Activated naive CD8-positive, alpha-beta T cell treated with anti-CD3 and anti-CD28 coated beads, Interleukin-2, amount 50 U/mL, for 16 hours (primary cell): Measurements from ENCODE around the gene ITGA8.
"Not testable (repeated sequence)": the region's sequence is repeated elsewhere in the genome, so short reads cannot be mapped to it uniquely, and the experiment has no call there.

Experiments
- DNase-seq: peaks from one replicate; pipeline ENCODE4 v3.0.0-alpha.2; 2020; ENCODE audit warnings: low read depth, low spot score

Gene ITGA8

DNA sequence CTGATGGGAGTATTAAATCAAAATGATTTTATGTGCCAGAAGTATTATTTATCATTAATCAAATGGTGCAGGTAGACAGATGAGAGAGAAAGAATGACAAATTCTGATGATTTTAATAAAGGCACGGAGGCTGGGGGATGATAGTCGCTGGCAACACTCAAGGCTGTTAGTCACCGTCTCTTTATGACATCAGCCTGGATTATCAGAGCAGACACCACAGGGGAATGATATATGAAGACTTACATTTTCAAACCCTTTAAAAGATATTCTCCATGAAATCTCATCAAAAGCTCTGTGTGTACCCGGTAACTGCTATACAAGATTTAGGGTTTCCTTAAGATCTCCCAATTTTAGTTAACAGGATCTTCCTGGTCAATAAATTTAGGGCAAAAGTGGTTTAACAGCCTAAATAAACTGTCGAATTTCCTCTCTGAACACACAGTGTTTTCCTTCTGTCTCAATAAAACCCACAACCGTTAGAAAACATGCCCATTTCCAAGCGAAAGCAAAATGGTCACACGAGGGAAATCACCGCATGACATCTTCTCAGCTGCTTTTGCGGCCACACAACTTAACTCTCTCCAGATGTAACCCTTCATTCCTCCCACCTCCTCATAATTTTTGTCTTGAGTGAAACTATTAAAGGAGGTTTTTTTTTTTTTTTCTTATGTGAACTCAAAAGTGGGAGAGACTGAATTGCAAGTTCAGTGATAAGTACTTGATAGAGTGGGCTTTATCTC is 215.5 kb downstream of the ITGA8 start:
- no peak for DNase-seq

DNA sequence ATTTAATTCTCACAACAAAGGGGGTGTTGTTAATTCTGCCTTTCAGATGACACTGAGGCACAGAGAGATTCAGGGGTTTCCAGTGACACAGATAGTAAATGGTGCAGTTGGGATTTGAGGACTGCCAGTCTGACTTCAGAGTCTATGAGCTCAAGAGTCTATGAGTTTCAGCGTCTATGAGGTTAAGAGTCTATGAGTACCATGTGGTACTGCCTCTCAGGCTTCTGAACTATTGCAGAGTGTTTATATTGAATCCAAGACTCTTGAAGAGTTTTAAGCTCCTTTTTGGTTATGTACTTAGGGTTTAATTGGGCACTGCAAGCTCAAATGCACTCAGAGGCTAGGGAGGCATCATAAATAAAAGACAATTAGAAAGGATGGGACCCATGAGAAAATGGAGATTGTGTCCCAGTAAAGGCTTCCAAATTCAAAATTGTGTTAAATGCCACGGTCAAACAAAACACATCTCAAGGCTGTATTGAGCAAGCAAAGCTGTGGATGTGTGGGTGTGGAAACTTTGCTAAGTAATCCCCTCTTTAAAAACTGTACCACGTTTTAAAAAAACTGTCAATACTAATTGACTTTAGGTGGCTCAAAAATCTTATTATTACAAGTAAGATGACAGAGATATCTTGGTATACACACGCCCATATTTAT is 224.7 kb downstream of the ITGA8 start:
- DNase-seq: no peak

DNA sequence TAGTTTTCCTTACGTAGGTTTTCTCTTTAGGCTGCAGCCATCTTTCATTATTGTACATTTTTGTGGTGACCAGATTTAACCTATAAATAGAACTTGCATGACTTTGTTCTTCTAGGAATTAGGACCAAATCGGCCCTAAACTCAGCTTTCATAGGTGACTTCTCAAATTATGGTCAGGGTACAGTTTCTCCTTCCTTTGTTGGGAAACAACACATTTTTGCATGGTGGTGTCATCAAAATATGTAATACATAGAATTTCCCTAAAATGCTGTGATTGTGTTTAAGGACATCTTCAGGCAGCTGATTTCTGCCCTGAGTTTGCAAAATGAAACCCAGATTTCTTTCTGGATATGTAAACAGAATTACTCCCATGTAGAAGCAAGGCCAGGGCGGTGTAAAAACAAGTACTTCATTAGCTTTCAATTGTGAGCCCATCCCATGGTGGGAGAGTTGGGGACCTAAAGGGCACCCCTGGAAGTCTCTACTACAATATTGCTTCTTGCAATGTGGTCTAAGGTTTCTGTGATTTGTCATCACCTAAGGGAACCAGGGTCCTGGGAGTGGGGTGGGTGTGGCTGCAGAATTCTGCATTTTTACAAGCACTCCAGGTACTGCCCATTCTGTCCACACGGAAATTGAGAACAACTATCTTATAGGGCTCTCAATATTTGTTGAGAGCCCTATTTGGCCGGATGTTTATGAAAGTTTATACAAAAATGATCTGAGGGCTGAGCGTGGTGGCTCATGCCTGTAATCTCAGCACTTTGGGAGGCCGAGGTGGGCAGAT is 227.7 kb downstream of the ITGA8 start:
- DNase-seq: no peak

GRCh38 chr10:15489431-15489830 is 230.3 kb downstream of the ITGA8 start:
- DNase-seq: no peak

DNA sequence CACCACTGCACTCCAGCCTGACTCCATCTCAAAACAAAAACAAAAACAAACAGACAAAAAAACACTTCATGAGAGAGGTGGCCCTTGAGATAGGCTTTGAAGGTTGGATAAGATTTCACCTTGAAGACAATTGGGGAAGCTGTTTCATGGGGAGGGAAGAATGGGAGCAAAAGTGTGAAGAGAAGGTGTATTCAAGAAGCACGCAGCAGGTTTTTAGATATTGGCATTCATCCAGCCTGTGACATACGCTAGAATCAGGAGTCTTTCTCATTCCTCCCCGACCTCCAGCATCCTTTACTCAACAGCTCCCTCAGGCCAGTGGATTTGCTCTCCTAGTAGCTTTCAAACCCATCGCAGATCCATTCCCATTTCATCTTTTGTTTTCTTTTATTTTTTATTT is 232.3 kb downstream of the ITGA8 start:
- no peak for DNase-seq

- no peak for DNase-seq
Observed at GRCh38 chr10:15486404-15486803, 233.3 kb downstream of the ITGA8 start.

DNA sequence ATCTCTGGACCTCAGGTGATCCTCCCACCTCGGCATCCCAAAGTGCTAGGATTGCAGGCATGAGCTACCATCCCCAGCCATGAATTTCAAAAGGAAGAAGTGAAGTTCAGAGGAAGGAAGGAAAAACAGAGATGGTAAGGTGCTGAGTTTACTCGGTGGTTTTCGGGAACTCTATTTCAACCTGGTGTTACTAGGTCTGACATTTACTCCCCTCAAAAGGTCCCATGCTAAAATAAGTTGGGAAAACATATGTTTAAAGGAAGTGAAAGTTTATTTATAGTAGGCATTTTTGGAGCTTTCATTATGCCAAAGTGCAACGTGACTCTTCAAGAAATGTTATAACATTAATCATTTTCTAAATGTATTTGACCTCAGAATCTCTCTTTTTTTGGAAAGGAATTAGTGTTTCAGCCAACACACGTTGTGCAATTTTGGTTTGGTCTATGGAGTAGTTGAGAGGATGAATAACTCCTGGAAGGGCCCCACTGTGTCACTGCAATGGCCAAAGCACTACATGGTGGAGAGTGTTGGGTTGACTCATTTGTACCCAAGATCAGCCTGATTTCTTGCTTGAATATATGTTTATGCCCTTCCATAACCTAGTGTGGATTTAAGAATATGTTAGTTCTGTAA is 233.9 kb downstream of the ITGA8 start:
- no peak for DNase-seq

- DNase-seq: no peak
Observed at GRCh38 chr10:15485027-15485426, 234.7 kb downstream of the ITGA8 start.

DNA sequence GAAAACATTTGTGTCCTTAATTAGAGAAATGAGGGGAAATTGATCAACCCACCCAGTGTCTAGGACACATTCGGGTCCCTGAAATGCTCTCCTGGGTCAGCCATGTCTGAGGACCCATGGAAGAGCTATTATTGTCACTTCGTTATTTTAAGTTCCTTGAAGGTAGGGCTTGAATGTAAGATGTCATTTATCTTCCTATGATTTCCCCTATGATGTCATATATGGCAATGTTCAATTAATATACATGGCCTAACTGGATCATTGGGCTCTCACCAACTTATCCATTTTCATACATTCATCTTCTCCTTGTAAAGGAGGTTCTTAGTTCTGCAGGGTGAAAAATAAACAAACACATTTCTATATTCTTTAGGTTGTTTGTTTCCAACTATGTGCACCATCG is 235.6 kb downstream of the ITGA8 start:
- DNase-seq: no peak

GRCh38 chr10:15483215-15484075 is 236.3 kb downstream of the ITGA8 start:
- no peak for DNase-seq

- DNase-seq: no peak
Observed at GRCh38 chr10:15482156-15482555, 237.6 kb downstream of the ITGA8 start.

DNA sequence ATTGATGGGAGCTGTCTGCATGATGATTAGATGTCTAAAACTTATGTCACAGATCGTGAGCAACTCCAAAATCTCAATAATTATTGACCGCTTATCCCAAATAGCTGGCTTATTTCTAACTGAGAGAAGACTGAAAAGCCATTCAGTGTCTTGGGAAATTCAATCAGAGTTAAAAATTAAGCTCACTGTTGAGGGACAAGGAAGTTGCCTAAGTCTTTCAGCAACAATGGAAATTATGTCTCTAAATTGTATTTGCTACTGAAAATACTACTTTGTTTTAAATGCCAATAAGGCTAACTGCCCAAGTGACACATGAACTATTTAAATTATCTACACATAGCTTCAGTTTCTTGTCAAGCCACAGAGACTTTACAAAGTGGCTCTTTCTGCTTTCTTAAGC is 240.8 kb downstream of the ITGA8 start:
- no peak for DNase-seq

GRCh38 chr10:15478429-15478828 is 241.3 kb downstream of the ITGA8 start:
- DNase-seq: no peak

DNA sequence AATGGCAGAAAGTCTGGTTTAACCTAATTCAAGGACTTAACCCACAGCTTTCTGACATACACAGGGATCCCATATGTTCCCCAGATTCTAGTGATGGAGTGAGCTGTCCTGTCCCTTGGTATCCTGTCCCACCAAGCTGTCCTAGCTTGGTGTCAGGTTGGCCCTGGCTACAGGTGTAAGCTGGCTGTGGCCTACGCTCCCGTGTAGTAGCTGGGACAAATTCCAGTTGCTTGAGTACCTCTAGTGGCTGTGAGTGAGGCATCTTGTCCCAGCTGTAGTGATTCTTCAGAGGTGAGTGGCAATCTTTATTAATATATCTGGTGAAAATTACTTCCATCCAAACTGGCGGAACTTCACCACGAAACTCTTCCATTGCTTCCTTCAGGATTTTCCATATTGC is 243.4 kb downstream of the ITGA8 start:
- DNase-seq: no peak

- not testable (repeated sequence) for DNase-seq
Observed at GRCh38 chr10:15475439-15475838, 244.3 kb downstream of the ITGA8 start.

DNA sequence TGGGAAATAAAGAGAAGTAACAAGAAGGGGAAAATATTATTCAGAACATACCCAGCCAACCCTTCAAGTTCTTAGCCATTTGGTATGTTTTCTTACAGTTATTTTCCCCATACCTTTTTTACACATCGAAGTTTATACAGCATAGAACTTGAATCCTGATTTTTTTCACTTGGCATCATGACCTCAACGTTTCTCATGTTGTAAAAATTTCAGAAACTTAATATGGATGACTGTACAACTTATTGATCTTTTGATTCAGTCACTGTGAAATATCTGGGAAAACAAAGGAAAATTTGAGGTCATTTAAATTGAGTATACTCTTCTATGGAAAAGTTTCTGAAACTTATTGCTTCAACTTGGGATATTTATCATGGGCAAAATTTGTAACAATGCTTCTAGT is 245.1 kb downstream of the ITGA8 start:
- DNase-seq: no peak

- no peak for DNase-seq
Observed at GRCh38 chr10:15473396-15473767, 246.3 kb downstream of the ITGA8 start.

GRCh38 chr10:15472431-15473395 is 247.0 kb downstream of the ITGA8 start:
- DNase-seq: no peak

DNA sequence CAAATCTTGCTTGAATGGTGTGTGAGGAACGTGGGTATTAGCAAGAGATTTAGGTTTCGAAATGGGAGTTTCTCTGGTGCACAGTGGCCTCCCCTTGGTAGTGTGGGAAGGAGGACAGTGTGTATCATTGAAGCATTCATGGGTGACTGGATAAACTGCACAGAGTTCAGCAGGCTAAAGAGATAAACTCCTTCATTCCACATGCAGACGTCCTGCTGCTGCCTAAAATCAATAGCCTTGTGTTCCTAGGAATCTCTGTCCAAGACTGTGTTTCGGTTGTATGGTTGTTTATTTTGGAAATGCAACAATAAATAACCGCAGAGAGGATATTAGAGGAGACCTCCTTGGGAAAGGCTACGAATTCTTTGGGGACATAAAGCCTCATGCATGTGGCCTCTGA is 247.7 kb downstream of the ITGA8 start:
- no peak for DNase-seq

- no peak for DNase-seq
Observed at GRCh38 chr10:15469111-15469510, 250.6 kb downstream of the ITGA8 start.
